ENCODE data around the gene PALD1.

DNA sequence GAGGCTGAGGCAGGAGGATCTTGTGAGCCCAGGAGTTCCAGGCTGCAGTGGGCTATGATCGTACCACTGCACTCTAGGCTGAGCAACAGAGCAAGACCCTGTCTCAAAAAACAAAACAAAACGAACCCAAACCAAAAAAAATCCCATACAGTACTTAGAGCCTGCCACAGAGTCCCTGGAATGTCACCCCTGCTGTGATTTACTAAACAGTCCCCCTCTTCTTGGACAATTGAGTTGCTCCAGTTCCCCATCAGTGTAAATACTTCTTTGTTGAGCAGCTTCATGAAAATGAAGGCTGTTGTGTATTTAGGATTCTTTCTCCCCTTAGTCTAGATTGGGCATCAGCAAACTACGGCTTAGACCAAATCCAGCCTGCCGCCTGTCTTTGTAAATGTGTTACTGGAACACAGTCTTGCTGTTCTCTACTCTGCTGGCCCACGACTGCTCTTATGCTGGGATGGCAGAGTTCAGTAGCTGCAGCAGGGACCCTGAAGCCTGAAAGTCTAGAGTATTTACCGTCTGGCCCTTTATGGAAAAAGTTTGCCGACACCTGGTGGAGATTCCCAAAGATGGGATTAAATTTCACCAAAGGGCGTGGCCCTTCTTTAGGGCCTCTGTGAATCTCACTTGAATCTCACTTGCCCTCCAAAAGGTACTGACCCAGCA lies 57.8 kb downstream of the PALD1 start:
- TF ChIP-seq POLR2A (IDR thresholded peaks at IDR 0.05; ENCODE audit: low read length) (no peak), GATA1 (IDR thresholded peaks at IDR 0.05; ENCODE audit: low read depth, low read length) (no peak)

Measured in erythroblast (primary cell).